Endodermal cell (in vitro differentiated cells): ENCODE measurements around the gene TRIM14. TPM values are rescaled to one million over a fixed set of nuclear protein-coding genes. Genes with fewer than 3 reads are reported as not detected.
A peak's percentile ranks its signal among the peaks of the same experiment; 100 is the strongest.

Experiments
- DNase-seq: peaks from one replicate; pipeline ENCODE4 v3.0.0-alpha.2; 2017
- H3K27ac ChIP-seq: 2 replicates; pipeline ENCODE4 v1.5.1; 2013; ENCODE audit warnings: mild to moderate bottlenecking, low read depth, low read length, moderate library complexity
- H3K27me3 ChIP-seq: 2 replicates; pipeline ENCODE4 v1.6.1; 2013; ENCODE audit warnings: mild to moderate bottlenecking, low read length, moderate library complexity; ENCODE audit not compliant: insufficient read depth, control insufficient read depth, poor library complexity, severe bottlenecking
- H3K36me3 ChIP-seq: 2 replicates; pipeline ENCODE4 v1.7.0; 2013; ENCODE audit warnings: mild to moderate bottlenecking, low read length, moderate library complexity; ENCODE audit not compliant: control insufficient read depth, insufficient read depth
- H3K4me1 ChIP-seq: one replicate; pipeline ENCODE4 v1.7.0; 2013; ENCODE audit warnings: low read length; ENCODE audit not compliant: control insufficient read depth, insufficient read depth
- H3K4me3 ChIP-seq: 2 replicates; pipeline ENCODE4 v1.5.1; 2013; ENCODE audit warnings: mild to moderate bottlenecking, low read length, moderate library complexity
- H3K9ac ChIP-seq: 2 replicates; pipeline ENCODE4 v1.6.1; 2013; ENCODE audit warnings: mild to moderate bottlenecking, low read length, moderate library complexity; ENCODE audit not compliant: poor library complexity, severe bottlenecking; ENCODE audit errors: extremely low read depth
- H3K9me3 ChIP-seq: 2 replicates; pipeline ENCODE4 v1.6.1; 2013; ENCODE audit warnings: mild to moderate bottlenecking, low read length, moderate library complexity; ENCODE audit not compliant: control insufficient read depth
- H3K27ac Mint-ChIP-seq: 2 replicates; pipeline ENCODE4 v1.8.0; 2020; ENCODE audit warnings: mixed read lengths
- H3K27me3 Mint-ChIP-seq: 2 replicates; pipeline ENCODE4 v1.8.0; 2021; ENCODE audit warnings: mild to moderate bottlenecking, mixed read lengths; ENCODE audit not compliant: insufficient read depth
- H3K36me3 Mint-ChIP-seq: 2 replicates; pipeline ENCODE4 v1.8.0; 2020; ENCODE audit warnings: low read depth, mixed read lengths
- H3K4me1 Mint-ChIP-seq: 2 replicates; pipeline ENCODE4 v1.8.0; 2020; ENCODE audit warnings: mixed read lengths
- H3K4me3 Mint-ChIP-seq: 2 replicates; pipeline ENCODE4 v1.8.0; 2020; ENCODE audit warnings: mild to moderate bottlenecking, moderate library complexity, mixed read lengths
- H3K9me3 Mint-ChIP-seq: 2 replicates; pipeline ENCODE4 v1.8.0; 2020; ENCODE audit warnings: mild to moderate bottlenecking, mixed read lengths
- CTCF ChIP-seq: fragments of 200-600 bp; sonication (generic); conservative IDR thresholded peaks from 2 replicates; pipeline ENCODE4 v1.5.0; 2021; ENCODE audit warnings: antibody characterized with exemption, mild to moderate bottlenecking
- WGBS, 2 experiments: methylation state at CpG; one replicate each; pipeline versions ENCODE4 v1.1.5 to v1.1.7; 2013; ENCODE audit warnings: missing lambda C conversion rate in 2 of 2, mixed read lengths in 1 of 2; ENCODE audit not compliant: insufficient coverage in 1 of 2, insufficient read length in 1 of 2; 5-methylcytosine and 5-hydroxymethylcytosine counted together
- total RNA-seq, 2 donors: library from RNA; stranded (reverse); fragmentation: NEBNext Ultra II Directional in 1 of 2; extraction: Animal tissue kit (Norgen Biotek cat#: 25700) in 1 of 2; gene quantifications; 2 replicates in 1 of 2; 3 replicates in 1 of 2; pipeline ENCODE4 v1.2.1, GENCODE V29; 2021

The TRIM14 gene
- total RNA-seq, 2 donors from 2014 or later = 3.1 to 5.1 TPM

GRCh38 chr9:98094851-98095250 lies 24.2 kb downstream of the TRIM14 start:
- 94% methylated on average over 15 to 16 of the region's 16 CpGs for WGBS, 2 experiments
- H3K36me3 Mint-ChIP-seq = no peaks in the 10 kb centered on the region
- Histone ChIP-seq H3K9ac (no peak overlapping the region), H3K4me3 (no peak overlapping the region), H3K27me3 (no peaks in the 10 kb centered on the region), H3K4me1 (peaks cover 6% of the 10 kb centered on the region), H3K27ac (no peak overlapping the region), H3K36me3 (no peaks in the 10 kb centered on the region), H3K9me3 (no peaks in the 10 kb centered on the region)
- peaks cover 6% of the 10 kb centered on the region for H3K27me3 Mint-ChIP-seq
- no peak overlapping the region for H3K4me3 Mint-ChIP-seq
- TF ChIP-seq CTCF = no peak
- no peak for DNase-seq
- no peaks in the 10 kb centered on the region for H3K9me3 Mint-ChIP-seq
- no peak overlapping the region for H3K27ac Mint-ChIP-seq
- peaks cover 9% of the 10 kb centered on the region for H3K4me1 Mint-ChIP-seq

- Histone ChIP-seq H3K9me3 (no peaks in the 10 kb centered on the region), H3K27me3 (no peaks in the 10 kb centered on the region), H3K36me3 (no peaks in the 10 kb centered on the region), H3K27ac (no peak overlapping the region), H3K4me1 (peaks cover 3% of the 10 kb centered on the region), H3K4me3 (no peak overlapping the region), H3K9ac (no peak overlapping the region)
- WGBS, 2 experiments = 91% methylated on average over 3 to 4 of the region's 4 CpGs
- no peak overlapping the region for H3K4me3 Mint-ChIP-seq
- DNase-seq = peak; percentile 30
- H3K36me3 Mint-ChIP-seq = no peaks in the 10 kb centered on the region
- no peak overlapping the region for H3K27ac Mint-ChIP-seq
- H3K4me1 Mint-ChIP-seq = peaks cover 7% of the 10 kb centered on the region
- peaks cover 12% of the 10 kb centered on the region for H3K27me3 Mint-ChIP-seq
- TF ChIP-seq CTCF = no peak
- H3K9me3 Mint-ChIP-seq = no peaks in the 10 kb centered on the region
These were observed 24.7 kb downstream of the TRIM14 start for GRCh38 chr9:98094316-98094715.

GRCh38 chr9:98092613-98092931 lies 26.4 kb downstream of the TRIM14 start:
- Mint-ChIP-seq H3K4me3 (no peak overlapping the region), H3K27me3 (peaks cover 26% of the 10 kb centered on the region), H3K4me1 (peaks cover 7% of the 10 kb centered on the region), H3K36me3 (no peaks in the 10 kb centered on the region), H3K9me3 (no peaks in the 10 kb centered on the region), H3K27ac (no peak overlapping the region)
- DNase-seq = no peak
- Histone ChIP-seq H3K9ac (no peak overlapping the region), H3K36me3 (no peaks in the 10 kb centered on the region), H3K9me3 (no peaks in the 10 kb centered on the region), H3K4me3 (no peak overlapping the region), H3K27me3 (no peaks in the 10 kb centered on the region), H3K4me1 (peaks cover 3% of the 10 kb centered on the region), H3K27ac (no peak overlapping the region)
- WGBS, 2 experiments = 87 to 88% methylated on average over 11 of the region's 11 CpGs
- TF ChIP-seq CTCF = no peak
